ENCODE data around the gene AARSD1. TPM values are rescaled to one million over a fixed set of nuclear protein-coding genes. Genes with fewer than 3 reads are reported as not detected.
"Not testable (repeated sequence)": the region's sequence is repeated elsewhere in the genome, so short reads cannot be mapped to it uniquely, and the experiment has no call there.

AARSD1 gene
- polyA plus RNA-seq, 2 donors = 36.0 to 47.8 TPM

DNA sequence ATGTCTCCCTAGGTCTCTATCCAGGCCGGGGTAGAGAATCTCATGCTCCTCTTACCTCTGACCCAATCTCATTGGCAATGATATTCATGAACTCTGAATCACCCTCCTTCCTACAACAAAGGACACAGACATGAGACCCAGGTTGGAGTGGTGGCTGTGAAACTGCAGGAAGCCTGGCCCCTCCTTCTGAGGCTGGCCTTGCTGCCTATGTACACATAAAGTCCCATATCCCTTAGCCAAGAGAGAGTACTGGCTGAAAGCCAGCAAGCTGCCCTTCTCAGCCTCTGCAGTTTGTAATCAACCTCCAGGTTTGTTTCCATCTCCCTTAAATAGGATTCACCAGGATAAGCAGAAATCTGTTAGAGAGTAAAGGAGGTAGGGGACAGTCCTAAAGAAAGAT lies 10.6 kb downstream of the AARSD1 start:
- H3K27me3 ChIP-seq (ENCODE audit: control insufficient read depth in 1 of 2, insufficient read depth in 2 of 2, low read length in 2 of 2) = no peaks in the 10 kb centered on the region
- WGBS, 2 donors = 82 to 92% methylated on average over 1 of the region's 1 CpG
- H3K4me1 ChIP-seq (ENCODE audit: control insufficient read depth in 2 of 2, insufficient read depth in 2 of 2, low read length in 1 of 2) = no peaks in the 10 kb centered on the region
- peaks cover 11 to 29% of the 10 kb centered on the region in 2 donors for H3K36me3 ChIP-seq (ENCODE audit: control insufficient read depth in 2 of 2, insufficient read depth in 2 of 2, low read length in 1 of 2)
- no peak overlapping the region for H3K4me3 ChIP-seq (ENCODE audit: low read depth in 1 of 2, low read length in 2 of 2)
- no peaks in the 10 kb centered on the region for H3K9me3 ChIP-seq (ENCODE audit: control insufficient read depth in 2 of 2, insufficient read depth in 1 of 2, low read depth in 1 of 2, low read length in 1 of 2)
- H3K27ac ChIP-seq (ENCODE audit: low read depth in 2 of 2, low read length in 1 of 2) = no peak overlapping the region

DNA sequence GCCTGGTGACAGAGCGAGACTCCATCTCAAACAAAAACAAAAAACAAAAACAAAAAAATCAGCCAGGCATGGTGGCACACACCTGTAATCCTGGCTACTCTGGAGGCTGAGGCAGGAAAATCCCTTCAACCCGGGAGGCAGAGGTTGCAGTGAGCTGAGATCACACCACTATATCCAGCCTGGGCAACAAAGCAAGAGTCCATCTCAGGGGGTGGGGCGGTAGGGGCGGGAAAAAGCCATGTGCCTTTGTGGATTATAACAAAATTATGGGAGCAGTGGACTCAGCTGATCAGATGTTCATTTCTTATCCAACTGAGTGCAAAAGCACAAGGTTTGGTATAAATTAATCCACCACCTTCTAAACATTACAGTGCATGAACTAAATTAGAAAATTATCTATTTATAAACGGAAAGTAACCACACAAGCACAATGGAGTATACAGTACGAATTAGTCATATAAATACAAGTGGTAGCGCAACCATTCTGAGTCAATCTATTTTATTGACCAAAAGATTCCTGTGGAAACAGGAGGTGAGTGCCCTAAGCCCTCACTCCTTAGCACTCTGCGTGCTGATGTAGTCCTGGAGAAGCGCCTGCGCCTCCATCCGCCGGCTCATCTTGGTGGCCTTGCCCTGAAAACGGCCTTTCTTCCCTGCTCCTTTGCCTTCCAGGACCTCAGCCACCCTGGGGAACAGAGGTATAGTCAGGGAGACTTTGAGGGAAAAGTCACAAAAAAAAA lies 14.0 kb downstream of the AARSD1 start:
- H3K36me3 ChIP-seq (ENCODE audit: control insufficient read depth in 2 of 2, insufficient read depth in 2 of 2, low read length in 1 of 2) = peaks cover 7 to 15% of the 10 kb centered on the region in 2 donors
- no peak overlapping the region for H3K4me3 ChIP-seq (ENCODE audit: low read depth in 1 of 2, low read length in 2 of 2)
- WGBS, 2 donors = 90 to 94% methylated on average over 13 of the region's 13 CpGs
- no peaks in the 10 kb centered on the region for H3K9me3 ChIP-seq (ENCODE audit: control insufficient read depth in 2 of 2, insufficient read depth in 1 of 2, low read depth in 1 of 2, low read length in 1 of 2)
- no peak overlapping the region for H3K27ac ChIP-seq (ENCODE audit: low read depth in 2 of 2, low read length in 1 of 2)
- H3K27me3 ChIP-seq (ENCODE audit: control insufficient read depth in 1 of 2, insufficient read depth in 2 of 2, low read length in 2 of 2) = no peaks in the 10 kb centered on the region
- H3K4me1 ChIP-seq (ENCODE audit: control insufficient read depth in 2 of 2, insufficient read depth in 2 of 2, low read length in 1 of 2) = no peaks in the 10 kb centered on the region

DNA sequence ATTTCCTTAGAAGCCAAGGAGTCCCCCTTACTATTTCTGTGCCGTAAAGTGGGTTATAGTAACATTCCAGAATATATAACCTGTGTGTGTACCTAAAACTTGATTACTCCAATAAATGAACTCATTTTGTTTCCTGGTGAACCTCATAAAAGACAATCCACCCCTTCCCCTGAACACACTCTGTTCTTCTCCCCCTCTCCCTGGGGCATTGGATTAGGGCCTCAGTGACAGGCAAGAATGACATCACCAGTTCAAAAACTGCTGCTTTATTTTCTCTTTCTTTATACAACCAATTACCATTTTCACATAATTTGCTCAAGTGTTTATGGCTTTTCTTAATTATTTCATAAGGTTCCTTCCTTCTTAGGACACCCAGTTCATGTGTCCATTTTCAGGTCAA lies 17.4 kb downstream of the AARSD1 start:
- Histone ChIP-seq H3K4me1 (ENCODE audit: control insufficient read depth in 2 of 2, insufficient read depth in 2 of 2, low read length in 1 of 2) (no peaks in the 10 kb centered on the region), H3K4me3 (ENCODE audit: low read depth in 1 of 2, low read length in 2 of 2) (no peak overlapping the region), H3K27me3 (ENCODE audit: control insufficient read depth in 1 of 2, insufficient read depth in 2 of 2, low read length in 2 of 2) (no peaks in the 10 kb centered on the region), H3K36me3 (ENCODE audit: control insufficient read depth in 2 of 2, insufficient read depth in 2 of 2, low read length in 1 of 2) (peaks cover 3 to 5% of the 10 kb centered on the region in 2 donors), H3K27ac (ENCODE audit: low read depth in 2 of 2, low read length in 1 of 2) (no peak overlapping the region), H3K9me3 (ENCODE audit: control insufficient read depth in 2 of 2, insufficient read depth in 1 of 2, low read depth in 1 of 2, low read length in 1 of 2) (no peaks in the 10 kb centered on the region)
- WGBS, 2 donors = 88 to 92% methylated on average over 1 of the region's 1 CpG

DNA sequence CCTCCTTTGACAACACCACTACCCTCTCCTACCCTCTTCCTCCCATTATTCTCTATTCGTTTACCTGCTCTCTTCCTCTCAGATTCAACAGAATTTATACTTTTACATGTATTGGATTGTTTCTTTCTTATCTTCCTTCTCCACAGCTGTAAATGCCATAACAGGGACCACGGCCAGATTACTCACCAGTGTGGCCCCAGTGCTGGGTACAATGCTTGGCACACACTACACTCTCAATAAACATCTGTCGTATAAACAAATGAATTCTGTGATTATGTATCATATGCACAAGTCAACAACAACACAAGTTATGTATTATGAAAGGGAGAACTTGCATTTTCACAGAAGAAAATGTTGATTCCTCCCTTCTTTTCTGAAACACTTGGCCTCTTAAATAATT lies 20.0 kb downstream of the AARSD1 start:
- H3K4me3 ChIP-seq (ENCODE audit: low read depth in 1 of 2, low read length in 2 of 2) = no peak overlapping the region
- no peaks in the 10 kb centered on the region for H3K36me3 ChIP-seq (ENCODE audit: control insufficient read depth in 2 of 2, insufficient read depth in 2 of 2, low read length in 1 of 2)
- H3K9me3 ChIP-seq (ENCODE audit: control insufficient read depth in 2 of 2, insufficient read depth in 1 of 2, low read depth in 1 of 2, low read length in 1 of 2) = no peaks in the 10 kb centered on the region
- no peaks in the 10 kb centered on the region for H3K4me1 ChIP-seq (ENCODE audit: control insufficient read depth in 2 of 2, insufficient read depth in 2 of 2, low read length in 1 of 2)
- H3K27ac ChIP-seq (ENCODE audit: low read depth in 2 of 2, low read length in 1 of 2) = no peak overlapping the region
- no peaks in the 10 kb centered on the region for H3K27me3 ChIP-seq (ENCODE audit: control insufficient read depth in 1 of 2, insufficient read depth in 2 of 2, low read length in 2 of 2)
- WGBS, 2 donors = 44 to 51% methylated on average over 3 of the region's 3 CpGs

DNA sequence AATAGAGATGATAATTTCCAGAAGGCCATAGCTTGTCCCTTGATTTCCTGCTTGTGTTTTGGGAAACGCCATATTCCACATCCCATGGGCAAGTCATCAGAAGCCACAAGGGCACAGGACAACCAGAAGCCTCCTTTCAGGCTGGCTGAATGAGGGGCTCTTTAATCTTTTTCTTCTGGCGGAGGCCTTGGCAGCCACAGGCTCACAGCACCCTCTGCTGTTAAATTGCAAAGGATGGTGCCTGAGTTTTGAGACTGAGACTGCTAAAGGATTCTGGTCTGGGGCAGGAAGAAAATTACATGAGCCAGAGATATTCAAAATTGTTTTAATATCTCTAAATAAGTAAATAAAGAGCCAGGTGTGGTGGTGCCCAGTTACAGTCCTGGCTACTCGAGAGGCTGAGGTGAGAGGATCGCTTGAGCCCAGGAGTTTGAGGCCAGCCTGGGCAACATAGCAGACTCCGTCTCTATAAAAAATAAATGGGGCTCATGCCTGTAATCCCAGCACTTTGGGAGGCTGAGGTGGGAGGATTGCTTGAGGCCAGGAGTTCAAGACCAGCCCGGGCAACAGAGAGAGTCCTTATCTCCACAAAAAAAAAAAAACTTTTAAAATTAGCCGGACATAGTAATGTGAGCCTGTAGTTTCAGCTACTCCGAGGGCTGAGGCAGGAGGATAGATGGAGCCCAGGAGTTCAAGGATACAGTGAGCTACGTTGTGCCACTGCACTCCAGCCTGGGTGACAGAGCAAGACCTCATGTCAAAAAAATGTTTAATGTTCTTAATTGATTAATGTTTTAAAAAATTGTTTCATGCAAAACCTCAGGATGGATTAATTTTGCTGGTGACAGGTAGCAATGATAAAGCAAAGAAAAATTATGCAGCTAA lies 26.3 kb downstream of the AARSD1 start:
- no peaks in the 10 kb centered on the region for H3K36me3 ChIP-seq (ENCODE audit: control insufficient read depth in 2 of 2, insufficient read depth in 2 of 2, low read length in 1 of 2)
- WGBS, 2 donors = 36 to 43% methylated on average over 9 of the region's 9 CpGs
- no peak overlapping the region for H3K4me3 ChIP-seq (ENCODE audit: low read depth in 1 of 2, low read length in 2 of 2)
- H3K27ac ChIP-seq (ENCODE audit: low read depth in 2 of 2, low read length in 1 of 2) = no peak overlapping the region
- no peaks in the 10 kb centered on the region for H3K4me1 ChIP-seq (ENCODE audit: control insufficient read depth in 2 of 2, insufficient read depth in 2 of 2, low read length in 1 of 2)
- no peaks in the 10 kb centered on the region for H3K9me3 ChIP-seq (ENCODE audit: control insufficient read depth in 2 of 2, insufficient read depth in 1 of 2, low read depth in 1 of 2, low read length in 1 of 2)
- H3K27me3 ChIP-seq (ENCODE audit: control insufficient read depth in 1 of 2, insufficient read depth in 2 of 2, low read length in 2 of 2) = no peaks in the 10 kb centered on the region

DNA sequence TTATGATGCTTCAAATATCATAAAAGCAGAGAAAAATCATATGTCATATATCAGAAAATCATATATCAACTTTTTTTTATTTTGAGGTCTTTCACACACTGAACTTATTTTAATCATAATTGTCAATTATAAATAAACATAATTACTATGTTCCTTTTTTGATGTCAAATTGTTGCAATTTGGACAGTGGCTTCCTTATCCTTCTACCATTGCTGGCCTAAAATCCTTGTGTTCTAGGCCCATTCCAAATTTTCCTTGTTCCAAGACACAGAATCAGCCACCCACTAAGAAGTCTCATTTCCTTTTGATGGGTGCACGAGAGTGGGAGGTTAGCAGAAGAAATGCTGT lies 34.8 kb downstream of the AARSD1 start:
- Histone ChIP-seq H3K4me3 (ENCODE audit: low read depth in 1 of 2, low read length in 2 of 2) (no peak overlapping the region), H3K36me3 (ENCODE audit: control insufficient read depth in 2 of 2, insufficient read depth in 2 of 2, low read length in 1 of 2) (no peaks in the 10 kb centered on the region), H3K27ac (ENCODE audit: low read depth in 2 of 2, low read length in 1 of 2) (peak overlapping the region in 1 of 2 donors; percentile 10), H3K4me1 (ENCODE audit: control insufficient read depth in 2 of 2, insufficient read depth in 2 of 2, low read length in 1 of 2) (no peaks in the 10 kb centered on the region), H3K27me3 (ENCODE audit: control insufficient read depth in 1 of 2, insufficient read depth in 2 of 2, low read length in 2 of 2) (no peaks in the 10 kb centered on the region), H3K9me3 (ENCODE audit: control insufficient read depth in 2 of 2, insufficient read depth in 1 of 2, low read depth in 1 of 2, low read length in 1 of 2) (no peaks in the 10 kb centered on the region)
- WGBS, 2 donors = 88 to 90% methylated on average over 1 of the region's 1 CpG

DNA sequence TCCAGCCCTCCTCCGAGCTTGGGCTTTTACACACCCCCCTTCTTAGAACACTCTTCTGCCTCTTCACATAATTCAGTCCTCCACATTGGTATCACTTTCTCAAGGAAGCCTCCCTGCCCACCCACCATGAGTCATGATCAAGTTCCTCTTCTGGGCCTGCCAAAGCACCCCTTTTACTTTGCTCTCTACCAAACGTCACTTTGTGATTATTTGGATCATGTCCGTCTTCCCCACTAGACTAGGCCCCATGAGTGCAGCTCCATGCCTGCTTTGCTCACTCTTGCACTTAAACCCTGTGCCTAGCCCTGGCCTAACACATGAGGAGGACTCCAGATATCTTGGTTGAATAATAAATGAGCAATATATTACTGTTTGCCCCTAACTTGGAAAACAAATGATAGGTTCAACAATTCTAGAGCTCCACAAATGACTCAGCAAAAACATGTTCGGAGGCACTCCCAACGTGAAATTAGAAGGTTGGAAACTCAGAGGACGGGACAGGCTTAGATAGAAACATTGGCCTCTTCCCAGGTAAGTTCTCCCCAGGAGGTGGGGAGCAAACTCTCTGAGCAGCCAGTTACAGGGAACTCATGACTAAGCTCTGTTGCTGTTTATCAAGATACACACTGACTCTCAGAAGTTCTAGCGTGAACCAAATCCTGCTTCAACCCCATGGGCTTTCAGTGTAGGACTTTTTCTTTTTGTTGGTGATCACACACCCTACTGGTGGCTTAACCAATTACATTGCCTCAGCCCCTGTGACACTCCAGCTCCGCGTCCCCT lies 35.3 kb downstream of the AARSD1 start:
- 34 to 37% methylated on average over 9 of the region's 9 CpGs for WGBS, 2 donors
- H3K4me3 ChIP-seq (ENCODE audit: low read depth in 1 of 2, low read length in 2 of 2) = no peak overlapping the region
- H3K4me1 ChIP-seq (ENCODE audit: control insufficient read depth in 2 of 2, insufficient read depth in 2 of 2, low read length in 1 of 2) = no peaks in the 10 kb centered on the region
- no peaks in the 10 kb centered on the region for H3K9me3 ChIP-seq (ENCODE audit: control insufficient read depth in 2 of 2, insufficient read depth in 1 of 2, low read depth in 1 of 2, low read length in 1 of 2)
- H3K27me3 ChIP-seq (ENCODE audit: control insufficient read depth in 1 of 2, insufficient read depth in 2 of 2, low read length in 2 of 2) = no peaks in the 10 kb centered on the region
- H3K27ac ChIP-seq (ENCODE audit: low read depth in 2 of 2, low read length in 1 of 2) = peak overlapping the region; percentile 36 to 65
- no peaks in the 10 kb centered on the region for H3K36me3 ChIP-seq (ENCODE audit: control insufficient read depth in 2 of 2, insufficient read depth in 2 of 2, low read length in 1 of 2)

DNA sequence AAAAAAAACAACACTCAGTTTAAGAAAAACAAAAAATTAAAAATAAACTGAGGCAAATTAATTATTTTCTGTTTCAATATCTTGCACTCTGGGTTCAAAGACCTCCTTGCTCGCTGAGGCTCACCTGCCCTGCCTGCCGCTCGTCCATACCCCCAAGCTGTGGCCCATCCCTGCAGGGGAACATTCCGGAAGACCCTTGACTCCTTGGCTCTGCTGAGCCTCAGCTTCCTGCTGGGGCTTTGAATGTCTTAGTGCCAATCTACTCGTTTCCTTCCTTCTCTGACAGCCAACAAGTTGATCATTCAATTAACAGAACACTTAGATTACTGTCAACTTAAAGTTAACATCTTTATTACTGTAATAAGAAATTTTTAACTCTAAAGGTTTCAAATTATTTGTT lies 39.4 kb downstream of the AARSD1 start:
- 58 to 62% methylated on average over 5 of the region's 5 CpGs for WGBS, 2 donors
- no peaks in the 10 kb centered on the region for H3K36me3 ChIP-seq (ENCODE audit: control insufficient read depth in 2 of 2, insufficient read depth in 2 of 2, low read length in 1 of 2)
- H3K27ac ChIP-seq (ENCODE audit: low read depth in 2 of 2, low read length in 1 of 2) = no peak overlapping the region
- H3K4me3 ChIP-seq (ENCODE audit: low read depth in 1 of 2, low read length in 2 of 2) = no peak overlapping the region
- no peaks in the 10 kb centered on the region for H3K27me3 ChIP-seq (ENCODE audit: control insufficient read depth in 1 of 2, insufficient read depth in 2 of 2, low read length in 2 of 2)
- no peaks in the 10 kb centered on the region for H3K4me1 ChIP-seq (ENCODE audit: control insufficient read depth in 2 of 2, insufficient read depth in 2 of 2, low read length in 1 of 2)
- no peaks in the 10 kb centered on the region for H3K9me3 ChIP-seq (ENCODE audit: control insufficient read depth in 2 of 2, insufficient read depth in 1 of 2, low read depth in 1 of 2, low read length in 1 of 2)

DNA sequence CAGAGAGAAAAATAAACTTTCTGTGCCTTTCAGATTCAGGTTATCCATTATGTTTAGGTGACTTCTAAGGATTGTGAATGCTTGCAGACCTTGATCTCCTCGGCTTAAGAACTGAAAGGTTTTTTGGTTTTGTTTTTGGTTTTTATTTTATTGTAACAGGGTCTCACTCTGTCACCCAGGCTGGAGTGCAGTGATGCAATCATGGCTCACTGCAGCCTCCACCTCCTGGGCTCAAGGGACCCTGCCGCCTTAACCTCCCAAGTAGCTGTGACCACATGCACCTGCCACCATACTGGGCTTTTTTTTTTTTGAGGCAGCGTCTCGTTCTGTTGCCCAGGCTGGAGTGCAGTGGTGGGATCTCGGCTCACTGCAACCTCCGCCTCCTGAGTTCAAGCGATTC lies 40.8 kb downstream of the AARSD1 start:
- not testable (repeated sequence) for H3K27ac ChIP-seq (ENCODE audit: low read depth in 2 of 2, low read length in 1 of 2); H3K4me3 ChIP-seq (ENCODE audit: low read depth in 1 of 2, low read length in 2 of 2); H3K36me3 ChIP-seq (ENCODE audit: control insufficient read depth in 2 of 2, insufficient read depth in 2 of 2, low read length in 1 of 2); H3K27me3 ChIP-seq (ENCODE audit: control insufficient read depth in 1 of 2, insufficient read depth in 2 of 2, low read length in 2 of 2); H3K9me3 ChIP-seq (ENCODE audit: control insufficient read depth in 2 of 2, insufficient read depth in 1 of 2, low read depth in 1 of 2, low read length in 1 of 2); H3K4me1 ChIP-seq (ENCODE audit: control insufficient read depth in 2 of 2, insufficient read depth in 2 of 2, low read length in 1 of 2)
- 86 to 89% methylated on average over 7 of the region's 7 CpGs for WGBS, 2 donors
